Peyer's patch (tissue), 4 donors: ENCODE results near the gene NCKIPSD. TPM values are rescaled to one million over a fixed set of nuclear protein-coding genes. Genes with fewer than 3 reads are reported as not detected.

ENCODE experiments used
- DNase-seq, 3 donors: peaks; one replicate each; pipeline ENCODE4 v3.0.0-alpha.2; 2017 to 2019
- H3K27ac ChIP-seq, 4 donors: fragments of 200-600 bp; sonication (generic); one replicate each; pipeline ENCODE4 v1.5.1; 2016 to 2019
- H3K27me3 ChIP-seq, 2 donors: fragments of 200-600 bp; sonication (generic); one replicate each; pipeline ENCODE4 v1.5.1; 2019
- H3K36me3 ChIP-seq, 3 donors: fragments of 200-600 bp; sonication (generic); one replicate each; pipeline ENCODE4 v1.5.1; 2016 to 2019
- H3K4me1 ChIP-seq, 4 donors: fragments of 200-600 bp; sonication (generic); one replicate each; pipeline ENCODE4 v1.5.1; 2016 to 2019
- H3K4me3 ChIP-seq, 4 donors: fragments of 200-600 bp; sonication (generic); 1 replicate in 3 of 4; 2 replicates in 1 of 4; pipeline ENCODE4 v1.5.1; 2016 to 2019; ENCODE audit warnings: mild to moderate bottlenecking in 1 of 4
- H3K9me3 ChIP-seq, 4 donors: fragments of 200-600 bp; sonication (generic); one replicate each; pipeline ENCODE4 v1.5.1; 2016 to 2019; ENCODE audit warnings: mild to moderate bottlenecking in 1 of 4
- POLR2A ChIP-seq, 2 donors: fragments of 450-650 bp; IDR thresholded peaks; one replicate each; pipeline ENCODE4 v1.5.1; 2017; ENCODE audit warnings: antibody characterized with exemption in 2 of 2, mild to moderate bottlenecking in 2 of 2, moderate library complexity in 2 of 2
- total RNA-seq, 4 donors: library from RNA; depleted of rRNA; stranded (reverse); fragments of >200 nt; gene quantifications; one replicate each; pipeline ENCODE4 v1.1.0, GENCODE V29; 2016
- TF ChIP-seq, protein P1 (sequence below), 6 experiments: fragments of 450-650 bp in 4 of 6; fragments of 200-600 bp in 2 of 6; sonication (generic) in 1 of 6; IDR thresholded peaks; one replicate each; pipeline ENCODE4 v1.5.1; 2017 to 2019; ENCODE audit warnings: antibody characterized with exemption in 6 of 6, mild to moderate bottlenecking in 3 of 6, moderate library complexity in 1 of 6

Gene NCKIPSD
- total RNA-seq, 4 donors from 2014 or later = 35.7 to 66.8 (median 64.4) TPM

DNA sequence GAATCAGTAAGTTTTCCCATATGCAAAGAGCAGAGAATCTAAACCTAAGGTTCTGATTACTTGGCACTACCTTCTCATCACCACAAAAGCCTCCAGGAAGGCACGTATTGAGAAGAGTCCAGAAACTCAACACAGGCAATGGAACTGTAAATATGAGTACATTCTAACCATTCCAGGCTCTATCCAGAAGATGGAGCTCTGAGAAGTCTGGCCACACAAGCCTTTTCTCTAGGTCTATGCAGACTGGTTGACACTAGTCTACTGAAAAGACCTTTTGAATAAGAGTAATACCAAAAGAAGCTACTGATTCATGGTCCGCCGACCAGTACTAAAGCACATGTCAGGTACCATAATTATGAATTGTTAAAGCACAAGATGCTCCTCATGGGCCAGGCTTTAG lies 12.2 kb upstream of the NCKIPSD start:
- DNase-seq = no peak
- no peak overlapping the region for H3K27ac ChIP-seq
- H3K27me3 ChIP-seq = no peaks in the 10 kb centered on the region
- H3K4me1 ChIP-seq = no peaks in the 10 kb centered on the region
- no peaks in the 10 kb centered on the region for H3K9me3 ChIP-seq
- no peak overlapping the region for H3K4me3 ChIP-seq
- H3K36me3 ChIP-seq = peaks cover 0 to 46% (median 0%) of the 10 kb centered on the region in 3 donors
- TF ChIP-seq, protein P1, sequence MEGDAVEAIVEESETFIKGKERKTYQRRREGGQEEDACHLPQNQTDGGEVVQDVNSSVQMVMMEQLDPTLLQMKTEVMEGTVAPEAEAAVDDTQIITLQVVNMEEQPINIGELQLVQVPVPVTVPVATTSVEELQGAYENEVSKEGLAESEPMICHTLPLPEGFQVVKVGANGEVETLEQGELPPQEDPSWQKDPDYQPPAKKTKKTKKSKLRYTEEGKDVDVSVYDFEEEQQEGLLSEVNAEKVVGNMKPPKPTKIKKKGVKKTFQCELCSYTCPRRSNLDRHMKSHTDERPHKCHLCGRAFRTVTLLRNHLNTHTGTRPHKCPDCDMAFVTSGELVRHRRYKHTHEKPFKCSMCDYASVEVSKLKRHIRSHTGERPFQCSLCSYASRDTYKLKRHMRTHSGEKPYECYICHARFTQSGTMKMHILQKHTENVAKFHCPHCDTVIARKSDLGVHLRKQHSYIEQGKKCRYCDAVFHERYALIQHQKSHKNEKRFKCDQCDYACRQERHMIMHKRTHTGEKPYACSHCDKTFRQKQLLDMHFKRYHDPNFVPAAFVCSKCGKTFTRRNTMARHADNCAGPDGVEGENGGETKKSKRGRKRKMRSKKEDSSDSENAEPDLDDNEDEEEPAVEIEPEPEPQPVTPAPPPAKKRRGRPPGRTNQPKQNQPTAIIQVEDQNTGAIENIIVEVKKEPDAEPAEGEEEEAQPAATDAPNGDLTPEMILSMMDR (IDR thresholded peaks at IDR 0.05) = peak in 1 of 6 experiments; percentile 40
- TF ChIP-seq POLR2A (IDR thresholded peaks at IDR 0.05) = no peak

GRCh38 chr3:48696601-48697000 lies 10.9 kb upstream of the NCKIPSD start:
- Histone ChIP-seq H3K4me1 (no peaks in the 10 kb centered on the region), H3K27ac (peak overlapping the region in 3 of 4 donors; percentile 61 to 82 (median 62)), H3K4me3 (no peak overlapping the region), H3K27me3 (no peaks in the 10 kb centered on the region), H3K36me3 (peaks cover 0 to 59% (median 0%) of the 10 kb centered on the region in 3 donors), H3K9me3 (no peaks in the 10 kb centered on the region)
- no peak for DNase-seq
- TF ChIP-seq, protein P1 (IDR thresholded peaks at IDR 0.05) = no peak
- TF ChIP-seq POLR2A (IDR thresholded peaks at IDR 0.05) = no peak

- Histone ChIP-seq H3K27ac (peak overlapping the region in 3 of 4 donors; percentile 61 to 82 (median 62)), H3K36me3 (peaks cover 0 to 64% (median 0%) of the 10 kb centered on the region in 3 donors), H3K9me3 (no peaks in the 10 kb centered on the region), H3K27me3 (no peaks in the 10 kb centered on the region), H3K4me3 (no peak overlapping the region), H3K4me1 (no peaks in the 10 kb centered on the region)
- TF ChIP-seq POLR2A (IDR thresholded peaks at IDR 0.05) = no peak
- DNase-seq = no peak
Observed at GRCh38 chr3:48696156-48696555, 10.4 kb upstream of the NCKIPSD start.

DNA sequence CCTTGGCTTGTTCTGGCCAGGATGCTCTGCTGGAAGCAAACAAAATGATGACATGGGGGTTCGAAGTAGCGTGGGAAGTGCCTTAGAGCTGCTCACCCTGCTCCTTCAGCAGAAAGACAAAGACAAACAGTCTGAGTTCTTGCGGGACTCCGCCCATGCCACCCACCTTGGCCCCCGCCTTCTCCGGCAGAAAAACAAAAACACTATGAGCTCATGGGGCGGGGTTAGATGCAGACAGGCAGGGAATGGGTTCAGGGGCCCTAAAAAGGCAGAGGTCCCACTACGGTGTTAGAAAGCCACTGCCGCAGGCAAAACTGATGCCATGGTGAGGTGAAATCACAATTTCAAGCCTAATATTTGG lies 9.7 kb upstream of the NCKIPSD start:
- H3K36me3 ChIP-seq = peaks cover 0 to 71% (median 0%) of the 10 kb centered on the region in 3 donors
- no peaks in the 10 kb centered on the region for H3K4me1 ChIP-seq
- H3K9me3 ChIP-seq = no peaks in the 10 kb centered on the region
- peak in 1 of 3 donors; percentile 64 for DNase-seq
- no peaks in the 10 kb centered on the region for H3K27me3 ChIP-seq
- peak in 1 of 2 donors; percentile 20 for TF ChIP-seq POLR2A (IDR thresholded peaks at IDR 0.05)
- TF ChIP-seq, protein P1 (IDR thresholded peaks at IDR 0.05) = no peak
- H3K27ac ChIP-seq = peak overlapping the region; percentile 53 to 83 (median 72)
- peak overlapping the region in 2 of 4 donors; percentile 39 to 42 for H3K4me3 ChIP-seq

GRCh38 chr3:48694610-48695392 lies 9.1 kb upstream of the NCKIPSD start:
- H3K36me3 ChIP-seq = peaks cover 0 to 77% (median 0%) of the 10 kb centered on the region in 3 donors

More at GRCh38 chr3:48694610-48695392, 9.1 kb upstream of the NCKIPSD start:
- Histone ChIP-seq H3K4me3 (peak overlapping the region in 3 of 4 donors; percentile 15 to 42 (median 39)), H3K27me3 (no peaks in the 10 kb centered on the region), H3K9me3 (no peaks in the 10 kb centered on the region), H3K27ac (peak overlapping the region; percentile 53 to 83 (median 72)), H3K4me1 (no peaks in the 10 kb centered on the region)
- peak in 1 of 3 donors; percentile 73 for DNase-seq
- TF ChIP-seq, protein P1 (IDR thresholded peaks at IDR 0.05) = no peak
- no peak for TF ChIP-seq POLR2A (IDR thresholded peaks at IDR 0.05)
